GM12875 (cell line): ENCODE measurements around the gene RASGRF2.

Experiments used
- H3K4me3 ChIP-seq: one replicate; pipeline ENCODE4 v1.5.1; 2011; ENCODE audit warnings: low read depth, low read length, control low read depth
- TF ChIP-seq, protein P1 (sequence below): IDR thresholded peaks from 2 replicates; pipeline ENCODE4 v1.5.1; 2011; ENCODE audit warnings: low read depth, mild to moderate bottlenecking, control low read depth, inconsistent platforms, low read length, moderate library complexity, borderline replicate concordance; ENCODE audit not compliant: insufficient read depth

Gene RASGRF2

DNA sequence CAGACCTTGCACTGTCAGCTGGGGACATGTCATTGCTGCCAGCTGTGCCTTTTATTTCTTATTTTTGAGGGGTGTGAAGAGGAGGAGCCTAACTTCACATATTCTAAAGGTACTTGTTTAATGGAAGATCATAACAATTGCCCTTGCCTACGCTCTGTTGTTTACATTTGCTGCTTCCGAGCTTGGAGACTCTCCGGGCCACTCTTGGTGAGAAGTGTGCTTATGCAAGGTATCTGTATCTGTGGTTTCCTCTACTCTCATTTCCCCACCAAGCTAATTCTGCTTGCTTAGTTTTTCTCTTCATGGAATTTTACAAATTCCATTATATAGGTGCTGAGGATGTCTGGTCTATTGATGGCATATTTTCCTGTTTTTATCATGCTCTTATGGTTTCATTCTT lies 105.3 kb downstream of the RASGRF2 start:
- no peak overlapping the region for H3K4me3 ChIP-seq
- TF ChIP-seq, protein P1, sequence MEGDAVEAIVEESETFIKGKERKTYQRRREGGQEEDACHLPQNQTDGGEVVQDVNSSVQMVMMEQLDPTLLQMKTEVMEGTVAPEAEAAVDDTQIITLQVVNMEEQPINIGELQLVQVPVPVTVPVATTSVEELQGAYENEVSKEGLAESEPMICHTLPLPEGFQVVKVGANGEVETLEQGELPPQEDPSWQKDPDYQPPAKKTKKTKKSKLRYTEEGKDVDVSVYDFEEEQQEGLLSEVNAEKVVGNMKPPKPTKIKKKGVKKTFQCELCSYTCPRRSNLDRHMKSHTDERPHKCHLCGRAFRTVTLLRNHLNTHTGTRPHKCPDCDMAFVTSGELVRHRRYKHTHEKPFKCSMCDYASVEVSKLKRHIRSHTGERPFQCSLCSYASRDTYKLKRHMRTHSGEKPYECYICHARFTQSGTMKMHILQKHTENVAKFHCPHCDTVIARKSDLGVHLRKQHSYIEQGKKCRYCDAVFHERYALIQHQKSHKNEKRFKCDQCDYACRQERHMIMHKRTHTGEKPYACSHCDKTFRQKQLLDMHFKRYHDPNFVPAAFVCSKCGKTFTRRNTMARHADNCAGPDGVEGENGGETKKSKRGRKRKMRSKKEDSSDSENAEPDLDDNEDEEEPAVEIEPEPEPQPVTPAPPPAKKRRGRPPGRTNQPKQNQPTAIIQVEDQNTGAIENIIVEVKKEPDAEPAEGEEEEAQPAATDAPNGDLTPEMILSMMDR, result no peak

DNA sequence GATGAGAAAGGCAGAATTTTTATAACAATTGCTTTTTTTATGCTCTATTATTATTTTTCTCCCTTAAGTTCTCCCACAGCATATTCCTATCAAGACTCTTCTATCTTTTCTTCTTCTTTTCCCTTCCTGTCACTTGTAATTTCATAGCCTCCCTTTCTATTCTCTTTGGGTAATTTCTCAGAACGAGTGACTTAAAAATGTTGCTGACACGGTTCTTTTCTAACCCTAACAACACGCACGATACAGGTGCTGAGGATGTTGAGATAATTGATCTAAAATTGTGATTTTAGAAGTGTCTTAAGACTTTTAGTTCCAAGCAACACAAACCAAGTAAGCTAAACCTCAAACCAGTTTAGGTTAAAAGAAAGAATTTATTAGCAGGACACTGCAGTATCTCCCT lies 105.9 kb downstream of the RASGRF2 start:
- no peak overlapping the region for H3K4me3 ChIP-seq
- TF ChIP-seq, protein P1, result no peak

DNA sequence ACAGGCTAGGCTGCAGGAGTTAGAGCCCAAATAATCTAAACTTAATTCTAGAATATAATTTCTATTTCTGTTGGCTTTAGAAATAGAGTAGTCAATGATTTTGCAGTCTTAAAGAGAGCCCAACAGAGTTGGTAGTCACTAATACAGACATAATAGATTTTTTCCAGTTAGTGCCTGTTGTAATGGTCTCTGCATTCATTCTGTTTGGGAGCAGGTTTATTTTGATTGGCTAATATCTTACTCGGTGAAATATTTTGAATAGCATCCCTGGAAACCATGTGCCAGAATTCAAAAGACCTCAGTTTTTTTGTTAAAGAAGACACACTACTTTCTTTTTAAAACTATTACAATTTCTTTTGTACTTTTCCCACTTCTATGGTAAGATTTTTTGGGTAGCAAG lies 107.2 kb downstream of the RASGRF2 start:
- TF ChIP-seq, protein P1, result no peak
- H3K4me3 ChIP-seq, result no peak overlapping the region

DNA sequence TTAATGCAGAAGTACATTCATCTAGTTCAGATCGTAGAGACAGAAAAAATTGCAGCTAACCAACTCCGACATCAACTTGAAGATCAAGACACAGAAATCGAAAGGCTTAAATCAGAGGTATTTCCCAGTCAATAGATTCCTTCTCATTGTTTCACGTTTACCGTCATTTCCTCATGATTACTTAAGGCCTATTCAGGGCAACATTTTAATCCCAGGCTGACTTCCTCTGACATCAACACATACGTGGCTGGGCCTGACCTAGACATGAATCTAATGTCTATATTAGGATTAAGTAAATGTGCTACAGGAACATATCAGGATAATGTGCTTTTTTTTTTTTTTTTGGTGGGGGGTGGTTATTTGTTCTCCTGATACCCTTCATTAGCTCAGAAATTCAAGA lies 107.9 kb downstream of the RASGRF2 start:
- no peak overlapping the region for H3K4me3 ChIP-seq
- TF ChIP-seq, protein P1, result no peak

DNA sequence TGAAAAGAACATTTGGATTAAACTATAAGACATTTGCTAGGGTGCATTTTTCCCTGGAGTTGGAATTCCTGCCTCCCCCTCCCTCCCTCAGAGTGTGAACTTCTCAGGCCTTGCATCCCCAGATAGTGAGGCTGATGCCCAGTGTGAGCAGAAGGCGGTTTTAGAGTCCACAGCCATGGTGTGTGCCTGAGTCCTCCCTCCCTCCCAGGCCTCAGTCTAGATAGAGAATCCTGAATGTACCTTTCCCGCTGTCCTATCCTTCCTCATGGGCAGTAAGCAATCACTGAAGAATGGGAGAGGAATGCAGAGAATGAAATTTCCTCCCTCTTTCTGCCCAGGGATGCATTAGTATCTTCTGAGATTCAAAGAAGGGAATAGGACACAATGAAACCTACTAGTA lies 108.5 kb downstream of the RASGRF2 start:
- no peak overlapping the region for H3K4me3 ChIP-seq
- TF ChIP-seq, protein P1, result no peak

DNA sequence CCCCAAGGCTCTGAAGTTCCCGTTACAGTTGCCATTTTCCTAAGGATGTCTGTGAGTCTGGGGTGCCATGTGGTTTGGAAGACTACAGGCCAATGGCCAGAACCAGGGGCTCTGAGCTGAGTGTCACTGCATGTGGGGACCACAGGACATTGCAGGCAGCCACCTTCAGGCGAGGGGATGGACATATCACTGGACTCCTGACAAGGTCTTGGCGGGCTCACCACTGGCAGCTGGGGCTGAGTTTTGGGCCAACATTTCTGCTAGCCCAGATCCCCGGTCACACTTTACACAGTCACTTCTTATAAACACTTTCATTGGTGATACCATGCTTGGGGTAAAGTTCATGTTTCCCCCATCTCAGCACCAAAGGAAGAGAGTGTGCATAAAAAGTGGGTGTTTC lies 109.8 kb downstream of the RASGRF2 start:
- TF ChIP-seq, protein P1, result no peak
- H3K4me3 ChIP-seq, result no peak overlapping the region

DNA sequence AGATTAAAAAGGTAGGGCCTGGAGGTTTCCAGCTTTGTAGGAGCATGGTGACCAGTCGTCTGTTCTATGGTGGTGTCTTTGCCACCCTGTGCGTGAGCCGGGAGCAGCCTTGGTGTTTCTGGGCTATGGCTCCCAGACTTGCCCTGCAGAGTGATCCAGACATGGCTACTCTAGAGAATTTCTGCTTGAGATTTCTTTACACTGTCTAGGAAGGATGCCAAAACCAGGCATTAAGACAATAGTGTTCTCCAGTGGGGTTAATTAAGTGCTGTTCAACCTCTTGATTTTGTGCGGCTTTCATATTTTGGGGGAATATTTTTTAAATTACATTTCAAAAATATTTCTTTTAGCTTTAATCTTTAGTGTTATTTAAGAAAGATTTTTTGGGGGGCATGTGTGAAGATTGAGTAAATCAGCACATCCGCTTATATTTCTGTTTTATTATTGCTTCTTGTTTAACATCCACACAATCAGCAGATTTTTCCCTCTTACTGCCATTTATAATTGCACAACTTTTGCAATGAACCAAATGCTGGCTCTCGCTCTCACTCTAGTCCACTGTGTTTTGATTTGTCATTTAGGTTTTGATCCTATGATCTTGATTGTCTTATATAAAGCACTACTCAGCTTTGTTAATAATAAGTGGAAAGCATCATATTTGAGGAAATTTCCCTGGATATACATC lies 110.5 kb downstream of the RASGRF2 start:
- TF ChIP-seq, protein P1, result no peak
- H3K4me3 ChIP-seq, result no peak overlapping the region
